ENCODE results near the gene DIP2A.
"Not testable (repeated sequence)": the region's sequence is repeated elsewhere in the genome, so short reads cannot be mapped to it uniquely, and the experiment has no call there.

The DIP2A gene

GRCh38 chr21:46448855-46449254, 9.8 kb upstream of the DIP2A start:
- not testable (repeated sequence) for DNase-seq (ENCODE audit: low read depth in 1 of 2, low spot score in 1 of 2)

GRCh38 chr21:46452710-46453109, 6.0 kb upstream of the DIP2A start:
- no peak for DNase-seq (ENCODE audit: low read depth in 1 of 2, low spot score in 1 of 2)

- DNase-seq (ENCODE audit: low read depth in 1 of 2, low spot score in 1 of 2), result no peak
These were observed 4.5 kb upstream of the DIP2A start for GRCh38 chr21:46454142-46454541.

DNA sequence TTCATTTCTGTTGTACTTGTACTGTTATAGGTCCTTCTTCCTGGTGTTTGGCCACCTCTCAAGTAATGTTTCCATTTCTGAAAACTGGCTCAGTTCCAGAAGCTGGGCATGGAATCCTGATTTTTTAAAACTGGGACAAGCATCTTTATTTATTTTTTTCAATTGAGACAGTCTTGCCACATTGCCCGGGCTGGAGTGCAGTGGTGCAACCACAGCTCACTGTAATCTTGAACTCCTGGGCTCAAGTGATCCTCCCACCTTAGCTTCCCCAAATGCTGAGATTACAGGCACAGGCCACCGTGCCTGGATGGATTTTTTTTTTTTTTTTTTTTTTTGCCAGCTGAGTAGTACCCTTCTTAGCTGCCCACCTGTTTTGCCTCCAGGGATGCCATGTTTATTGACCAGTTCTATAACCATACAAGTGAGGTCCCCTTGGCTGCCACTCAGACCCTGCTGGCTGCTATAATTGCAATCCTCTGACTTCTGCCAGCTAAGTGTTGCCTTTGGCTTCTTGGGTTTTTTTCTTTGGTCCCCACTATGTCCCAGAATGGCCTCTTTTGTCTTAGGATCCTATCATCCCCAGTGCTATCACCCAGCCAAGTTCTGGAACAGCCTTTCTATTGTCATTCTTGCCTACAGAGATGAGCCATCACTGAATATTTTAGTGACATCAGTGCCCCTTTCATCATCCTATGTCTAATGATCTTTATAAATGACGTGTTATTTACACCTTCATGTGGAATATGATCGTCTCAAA, 3.9 kb upstream of the DIP2A start:
- DNase-seq (ENCODE audit: low read depth in 1 of 2, low spot score in 1 of 2), result no peak

- DNase-seq (ENCODE audit: low read depth in 1 of 2, low spot score in 1 of 2), result no peak
These were observed 2.9 kb upstream of the DIP2A start for GRCh38 chr21:46455575-46456385.

DNA sequence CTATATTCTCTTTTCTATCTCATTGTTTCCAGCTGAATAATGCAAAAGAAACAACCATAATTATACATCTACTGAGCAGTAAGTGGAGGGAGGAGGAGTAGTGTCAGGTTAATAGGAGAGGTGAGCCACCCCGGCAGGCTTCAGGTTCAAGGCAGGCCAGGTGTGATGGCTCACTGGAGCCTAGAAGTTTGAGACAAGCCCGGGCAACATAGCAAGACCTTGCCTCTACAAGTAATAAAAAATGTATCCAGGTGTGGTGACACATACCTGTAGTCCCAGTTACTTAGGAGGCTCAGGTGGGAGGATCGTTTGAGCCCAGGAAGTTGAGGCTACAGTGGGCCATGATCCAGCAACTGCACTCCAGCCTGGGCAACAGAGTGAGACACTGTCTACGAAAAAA, 1.9 kb upstream of the DIP2A start:
- no peak for DNase-seq (ENCODE audit: low read depth in 1 of 2, low spot score in 1 of 2)

DNA sequence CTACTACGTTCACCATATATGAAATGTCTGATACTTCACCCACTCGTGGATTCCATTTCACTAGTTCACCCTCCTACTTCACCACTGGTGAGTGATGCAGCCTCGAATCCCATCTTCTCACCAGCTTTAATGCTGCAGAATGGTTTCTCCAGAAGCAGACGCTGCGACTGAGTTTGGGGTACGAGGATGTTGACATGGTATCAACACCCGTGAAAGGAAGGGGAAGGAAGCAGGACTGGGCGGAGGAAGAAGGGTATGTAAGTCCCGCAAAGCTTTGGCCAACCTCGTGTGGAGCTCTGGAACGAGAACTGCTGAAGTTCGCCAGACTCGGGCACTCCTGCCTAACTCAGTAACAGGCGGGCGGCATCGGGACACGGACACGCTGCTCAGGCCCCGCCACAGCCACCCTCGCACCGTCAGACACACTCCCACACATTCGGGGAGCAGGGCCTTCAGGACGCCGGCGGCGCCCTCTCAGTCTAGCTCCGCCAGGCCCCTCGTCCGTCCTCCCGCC, 833 bp upstream of the DIP2A start:
- peak in 1 of 2 donors; percentile 27 for DNase-seq (ENCODE audit: low read depth in 1 of 2, low spot score in 1 of 2)

GRCh38 chr21:46459024-46459355, 299 bp downstream of the DIP2A start:
- no peak for DNase-seq (ENCODE audit: low read depth in 1 of 2, low spot score in 1 of 2)

DNA sequence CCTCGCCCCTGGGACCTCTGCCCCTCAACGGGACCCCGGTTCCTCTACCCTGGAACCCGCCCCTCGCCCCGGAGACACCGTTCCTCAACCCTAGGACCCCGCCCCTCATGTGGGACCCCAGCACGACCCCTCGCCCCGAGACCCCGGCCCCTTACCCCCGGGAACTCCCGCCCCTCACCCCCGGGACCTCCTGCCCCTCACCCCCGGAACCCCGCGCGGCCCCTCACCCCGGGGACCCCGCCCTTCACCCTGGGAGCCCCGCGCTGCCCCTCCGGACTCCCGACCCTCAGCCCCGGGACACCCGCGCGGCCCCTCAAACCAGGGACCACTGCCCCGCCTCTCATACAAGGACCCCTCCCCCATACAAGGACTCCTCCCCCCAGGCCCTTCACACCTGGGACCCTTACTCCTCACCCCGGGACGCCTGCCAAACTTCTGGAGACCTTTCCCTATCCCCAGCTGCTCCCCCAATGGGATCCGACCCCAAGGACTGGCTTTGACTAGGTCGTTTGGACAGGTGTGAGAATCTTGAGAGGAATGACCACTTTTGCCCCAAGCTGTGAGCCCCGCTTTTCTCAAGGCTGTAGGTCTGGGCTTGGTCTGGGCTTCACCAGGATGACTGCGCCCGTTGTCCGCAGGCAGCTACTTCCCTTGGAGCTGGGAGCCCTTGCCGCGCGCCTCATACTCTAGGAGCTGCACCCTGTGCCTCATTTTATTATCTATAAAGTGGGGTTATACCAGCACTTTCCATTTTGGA, 843 bp downstream of the DIP2A start:
- DNase-seq (ENCODE audit: low read depth in 1 of 2, low spot score in 1 of 2), result no peak

- DNase-seq (ENCODE audit: low read depth in 1 of 2, low spot score in 1 of 2), result no peak
These were observed 3.2 kb downstream of the DIP2A start for GRCh38 chr21:46461909-46462308.

GRCh38 chr21:46465153-46465552, 6.5 kb downstream of the DIP2A start:
- DNase-seq (ENCODE audit: low read depth in 1 of 2, low spot score in 1 of 2), result not testable (repeated sequence)

DNA sequence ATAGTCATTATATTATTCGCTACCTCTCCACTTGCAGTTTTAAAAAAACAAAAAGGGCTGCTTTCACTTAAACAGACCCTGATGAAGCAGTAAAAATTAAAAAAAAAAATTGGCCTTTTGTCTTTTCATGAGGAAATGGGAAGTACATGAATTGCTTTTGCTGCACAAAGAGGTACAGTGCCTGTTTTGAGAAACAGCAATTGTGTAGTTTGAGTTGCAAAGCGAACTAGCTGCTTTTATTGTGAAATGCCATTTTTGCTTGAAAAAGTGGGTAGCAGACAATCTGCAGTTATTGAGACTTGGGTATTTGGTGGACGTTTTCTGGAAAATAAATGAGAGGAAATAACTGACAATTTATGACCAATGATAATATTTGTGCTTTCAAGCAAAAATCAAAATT, 7.0 kb downstream of the DIP2A start:
- DNase-seq (ENCODE audit: low read depth in 1 of 2, low spot score in 1 of 2), result no peak

- DNase-seq (ENCODE audit: low read depth in 1 of 2, low spot score in 1 of 2), result no peak
These were observed 9.6 kb downstream of the DIP2A start for GRCh38 chr21:46468108-46468774.

- no peak for DNase-seq (ENCODE audit: low read depth in 1 of 2, low spot score in 1 of 2)
These were observed 10.6 kb downstream of the DIP2A start for GRCh38 chr21:46469275-46469674.

DNA sequence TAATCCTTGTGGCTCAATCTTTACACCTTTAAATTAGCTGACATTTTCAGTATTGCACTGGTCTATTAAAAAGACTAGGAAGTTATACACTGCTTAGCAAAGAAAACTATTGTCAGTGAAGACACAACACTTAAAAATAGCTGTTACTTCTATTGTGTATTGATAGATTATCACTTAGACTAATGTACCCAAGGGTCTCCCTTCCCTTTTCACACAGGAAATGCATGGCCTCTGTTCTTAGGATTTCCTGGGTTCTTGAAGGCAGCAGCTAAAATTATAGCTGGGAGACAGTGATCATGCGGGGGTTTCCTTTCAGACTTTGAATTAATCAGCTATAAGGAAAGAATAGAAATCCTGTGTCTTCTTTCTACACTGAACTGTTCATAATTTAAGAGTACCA, 12.8 kb downstream of the DIP2A start:
- no peak for DNase-seq (ENCODE audit: low read depth in 1 of 2, low spot score in 1 of 2)

DNA sequence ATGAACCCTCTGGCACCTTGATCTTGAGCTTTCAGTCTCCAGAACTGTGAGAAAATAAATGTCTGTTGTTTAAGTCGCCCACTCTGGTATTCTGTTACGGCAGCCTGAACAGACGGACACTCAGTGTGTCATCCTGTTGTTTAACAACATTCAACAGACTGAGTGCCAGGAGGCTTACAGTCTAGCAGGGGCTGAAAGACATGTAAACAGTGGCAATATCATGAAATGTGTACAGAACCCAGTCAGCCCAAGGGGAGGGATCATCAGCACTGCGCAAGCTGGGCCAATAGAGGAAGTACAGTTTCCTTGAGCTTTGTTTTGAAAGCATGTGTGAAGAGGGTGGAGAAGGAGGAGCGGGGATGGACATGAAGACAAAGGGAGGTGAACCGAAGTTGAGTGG, 13.6 kb downstream of the DIP2A start:
- DNase-seq (ENCODE audit: low read depth in 1 of 2, low spot score in 1 of 2), result no peak

- no peak for DNase-seq (ENCODE audit: low read depth in 1 of 2, low spot score in 1 of 2)
These were observed 15.7 kb downstream of the DIP2A start for GRCh38 chr21:46474382-46474781.

DNA sequence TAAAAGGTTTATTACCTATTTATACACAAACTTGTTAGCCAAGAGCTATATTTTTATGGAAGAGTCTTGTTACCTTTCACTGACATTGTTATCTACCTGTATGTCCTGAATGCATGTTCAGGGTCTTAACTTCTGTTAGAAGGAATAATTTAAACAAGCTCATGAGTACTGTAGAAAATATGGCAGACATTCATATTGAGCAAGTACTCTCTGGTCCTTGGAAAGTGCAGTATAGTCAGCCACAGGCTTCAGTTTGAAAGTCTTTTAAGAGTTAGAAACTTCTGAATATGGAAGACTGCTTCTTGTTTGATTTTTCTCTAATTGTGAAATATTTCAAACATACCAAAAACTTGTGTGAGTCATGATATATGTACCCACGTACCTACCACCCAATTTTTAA, 16.6 kb downstream of the DIP2A start:
- no peak for DNase-seq (ENCODE audit: low read depth in 1 of 2, low spot score in 1 of 2)

GRCh38 chr21:46477765-46478164, 19.1 kb downstream of the DIP2A start:
- no peak for DNase-seq (ENCODE audit: low read depth in 1 of 2, low spot score in 1 of 2)

DNA sequence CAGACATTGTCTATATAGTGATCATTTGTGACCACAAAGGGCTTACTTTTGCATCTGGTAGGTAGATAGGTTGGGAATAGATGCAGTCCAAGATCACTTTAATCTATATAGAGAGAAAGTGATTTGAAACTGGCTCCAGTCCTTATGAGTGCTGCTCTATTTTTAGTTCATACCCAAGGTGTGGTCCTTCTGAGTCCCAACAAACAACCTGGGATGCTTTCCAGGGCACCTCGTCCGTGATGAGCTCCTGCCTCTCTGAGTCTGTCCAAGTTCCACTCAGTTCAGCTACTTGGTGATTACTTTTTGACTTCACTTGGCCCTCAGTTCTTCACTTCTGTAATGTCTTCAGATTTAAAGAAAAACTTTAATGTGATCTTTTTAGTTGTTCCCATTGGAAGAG, 20.2 kb downstream of the DIP2A start:
- no peak for DNase-seq (ENCODE audit: low read depth in 1 of 2, low spot score in 1 of 2)

GRCh38 chr21:46480466-46480865, 21.8 kb downstream of the DIP2A start:
- DNase-seq (ENCODE audit: low read depth in 1 of 2, low spot score in 1 of 2), result no peak
